Activated naive CD4-positive, alpha-beta T cell treated with anti-CD3 and anti-CD28 coated beads, Interleukin-2, amount 50 U/mL, for 72 hours (primary cell): ENCODE results near the gene C19orf47. TPM values are rescaled to one million over a fixed set of nuclear protein-coding genes. Genes with fewer than 3 reads are reported as not detected.

Experiments used
- ATAC-seq, 2 donors: fragments of 150-1000 bp; cut with Tn5 transposase; 2 replicates each; pipeline ENCODE4 v1.10.0; 2021; ENCODE audit warnings: mild to moderate bottlenecking in 2 of 2, moderate library complexity in 2 of 2
- DNase-seq, 2 donors: peaks; one replicate each; pipeline ENCODE4 v3.0.0; 2021 to 2022; ENCODE audit warnings: low spot score in 2 of 2
- H3K27ac Mint-ChIP-seq, 2 donors: one replicate each; pipeline ENCODE4 v1.8.0; 2022; ENCODE audit warnings: mild to moderate bottlenecking in 2 of 2, mixed read lengths in 2 of 2
- H3K36me3 Mint-ChIP-seq, 2 donors: one replicate each; pipeline ENCODE4 v1.8.0; 2022; ENCODE audit warnings: mixed read lengths in 2 of 2
- H3K9me3 Mint-ChIP-seq, 2 donors: one replicate each; pipeline ENCODE4 v1.8.0; 2022; ENCODE audit warnings: mixed read lengths in 2 of 2
- total RNA-seq, 2 donors: library from RNA; stranded (reverse); gene quantifications; one replicate each; pipeline ENCODE4 v1.2.3, GENCODE V29; 2022

Gene C19orf47
- total RNA-seq: 10 to 100 TPM; 18.9 to 24.1 TPM

- Mint-ChIP-seq H3K9me3 (no peaks in the 10 kb centered on the region), H3K27ac (peak within 1 kb of the TSS; percentile 92 to 93), H3K36me3 (peaks cover 7% of the 10 kb centered on the region in 2 donors)
- ATAC-seq (peak; percentile 98), DNase-seq (peak; percentile 97 to 100)
Measured at GRCh38 chr19:40348125-40348913, at the start of gene C19orf47, which contains the start of gene PLD3. C19orf47 (minus strand) TSS chr19:40348397; CDS start chr19:40341857, 6,540 bp downstream. PLD3 (plus strand) TSS chr19:40348695; CDS start chr19:40366484, 17,789 bp downstream.

GRCh38 chr19:40397568-40397906, 49.3 kb upstream of the C19orf47 start:
- Mint-ChIP-seq H3K27ac (no peak overlapping the region), H3K9me3 (no peaks in the 10 kb centered on the region), H3K36me3 (no peaks in the 10 kb centered on the region)
- no peak for DNase-seq
- no peak for ATAC-seq

GRCh38 chr19:40396886-40397567, 48.8 kb upstream of the C19orf47 start:
- no peak for ATAC-seq
- Mint-ChIP-seq H3K27ac (no peak overlapping the region), H3K9me3 (no peaks in the 10 kb centered on the region), H3K36me3 (no peaks in the 10 kb centered on the region)
- no peak for DNase-seq

- H3K36me3 Mint-ChIP-seq: no peaks in the 10 kb centered on the region
- DNase-seq: no peak
- no peak for ATAC-seq
Measured at GRCh38 chr19:40395956-40396355, 47.8 kb upstream of the C19orf47 start.

GRCh38 chr19:40394816-40395210, 46.6 kb upstream of the C19orf47 start:
- no peaks in the 10 kb centered on the region for H3K36me3 Mint-ChIP-seq
- DNase-seq: no peak

More at GRCh38 chr19:40395956-40396355, 47.8 kb upstream of the C19orf47 start:
- no peak overlapping the region for H3K27ac Mint-ChIP-seq
- H3K9me3 Mint-ChIP-seq: no peaks in the 10 kb centered on the region

GRCh38 chr19:40393894-40394815, 46.0 kb upstream of the C19orf47 start:
- H3K36me3 Mint-ChIP-seq: no peaks in the 10 kb centered on the region
- H3K27ac Mint-ChIP-seq: no peak overlapping the region
- no peaks in the 10 kb centered on the region for H3K9me3 Mint-ChIP-seq
- ATAC-seq (no peak), DNase-seq (no peak)

More at GRCh38 chr19:40394816-40395210, 46.6 kb upstream of the C19orf47 start:
- no peaks in the 10 kb centered on the region for H3K9me3 Mint-ChIP-seq
- no peak overlapping the region for H3K27ac Mint-ChIP-seq
- no peak for ATAC-seq

GRCh38 chr19:40392894-40393517, 44.8 kb upstream of the C19orf47 start:
- Mint-ChIP-seq H3K9me3 (no peaks in the 10 kb centered on the region), H3K36me3 (no peaks in the 10 kb centered on the region), H3K27ac (peak overlapping the region in 1 of 2 donors; percentile 45)
- ATAC-seq: no peak
- DNase-seq: no peak

GRCh38 chr19:40392123-40392522, 43.9 kb upstream of the C19orf47 start:
- Mint-ChIP-seq H3K9me3 (no peaks in the 10 kb centered on the region), H3K36me3 (no peaks in the 10 kb centered on the region), H3K27ac (peak overlapping the region in 1 of 2 donors; percentile 45)
- ATAC-seq (no peak), DNase-seq (no peak)

GRCh38 chr19:40390084-40390742, 42.0 kb upstream of the C19orf47 start, which contains the start of gene HIPK4:
HIPK4 (minus strand) TSS chr19:40390181; CDS start chr19:40389902, 279 bp downstream.
- ATAC-seq (no peak), DNase-seq (no peak)
- H3K9me3 Mint-ChIP-seq: no peaks in the 10 kb centered on the region
- no peaks in the 10 kb centered on the region for H3K36me3 Mint-ChIP-seq
- H3K27ac Mint-ChIP-seq: no peak within 1 kb of the TSS

- ATAC-seq (no peak), DNase-seq (no peak)
- Mint-ChIP-seq H3K27ac (no peak overlapping the region), H3K36me3 (no peaks in the 10 kb centered on the region), H3K9me3 (no peaks in the 10 kb centered on the region)
Measured at GRCh38 chr19:40389404-40390083, 41.3 kb upstream of the C19orf47 start.

GRCh38 chr19:40388481-40388880, 40.3 kb upstream of the C19orf47 start:
- ATAC-seq (no peak), DNase-seq (no peak)
- Mint-ChIP-seq H3K27ac (peak overlapping the region in 1 of 2 donors; percentile 57), H3K36me3 (no peaks in the 10 kb centered on the region), H3K9me3 (no peaks in the 10 kb centered on the region)

GRCh38 chr19:40387155-40387554, 39.0 kb upstream of the C19orf47 start:
- H3K27ac Mint-ChIP-seq: no peak overlapping the region
- ATAC-seq (no peak), DNase-seq (no peak)
- H3K9me3 Mint-ChIP-seq: no peaks in the 10 kb centered on the region
- H3K36me3 Mint-ChIP-seq: no peaks in the 10 kb centered on the region

GRCh38 chr19:40383668-40384248, 35.6 kb upstream of the C19orf47 start:
- no peak overlapping the region for H3K27ac Mint-ChIP-seq
- no peak for ATAC-seq
- H3K9me3 Mint-ChIP-seq: no peaks in the 10 kb centered on the region

GRCh38 chr19:40381321-40381720, 33.1 kb upstream of the C19orf47 start:
- no peak for DNase-seq
- Mint-ChIP-seq H3K36me3 (no peaks in the 10 kb centered on the region), H3K27ac (peak overlapping the region in 1 of 2 donors; percentile 38), H3K9me3 (no peaks in the 10 kb centered on the region)
- ATAC-seq: no peak

More at GRCh38 chr19:40383668-40384248, 35.6 kb upstream of the C19orf47 start:
- no peaks in the 10 kb centered on the region for H3K36me3 Mint-ChIP-seq
- no peak for DNase-seq
